Measurements from ENCODE around the gene PIBF1.

DNA sequence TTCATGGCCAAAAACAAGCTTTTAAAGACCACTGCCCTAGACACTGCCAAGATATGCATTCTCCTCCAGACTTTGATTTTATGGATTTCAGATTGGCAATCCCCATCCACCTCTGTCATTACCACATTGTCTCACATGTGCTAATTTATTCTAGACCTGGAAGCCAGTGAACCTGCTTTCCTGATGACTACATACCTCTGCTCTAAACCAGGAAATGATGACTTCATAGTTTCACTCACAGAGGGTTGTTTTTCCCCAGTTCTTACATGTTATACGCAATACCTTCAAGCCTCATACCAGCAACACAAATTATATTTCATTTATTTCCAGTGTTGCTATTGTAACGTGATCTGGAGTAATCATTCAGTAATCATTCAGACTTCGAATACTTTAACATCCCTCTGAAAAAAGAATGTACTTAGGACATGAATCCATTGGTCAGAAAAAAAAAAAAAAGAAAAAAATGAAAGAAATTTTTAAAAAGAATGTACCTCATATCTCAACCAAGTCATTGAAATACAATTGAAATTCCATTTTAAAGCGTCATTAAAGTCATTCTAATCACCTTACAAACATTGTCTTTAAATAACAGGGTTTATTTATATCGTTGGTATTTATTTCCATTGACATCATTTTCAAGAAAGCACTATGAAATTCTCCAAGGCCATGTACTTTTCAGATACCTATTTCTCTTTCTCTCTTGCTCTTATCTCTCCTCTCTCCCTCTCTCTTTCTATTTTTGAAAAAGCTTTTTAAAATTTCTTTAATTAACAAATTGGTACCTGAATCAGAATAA, 243.5 kb downstream of the PIBF1 start:
- TF ChIP-seq EZH2 (IDR thresholded peaks at IDR 0.05) (no peak), POLR2AphosphoS5 (IDR thresholded peaks at IDR 0.05; ENCODE audit: borderline replicate concordance, low read depth, low read length) (no peak)

Measured in SK-N-MC (cell line).